Adipose tissue (tissue), 3 donors: ENCODE data around the gene KCNH4. TPM values are rescaled to one million over a fixed set of nuclear protein-coding genes. Genes with fewer than 3 reads are reported as not detected.
"Not testable (repeated sequence)": the region's sequence is repeated elsewhere in the genome, so short reads cannot be mapped to it uniquely, and the experiment has no call there.

Source experiments
- H3K27ac ChIP-seq: one replicate; pipeline ENCODE4 v1.5.1; 2013; ENCODE audit warnings: low read depth, low read length
- WGBS, 3 donors: extraction: QIAGEN DNeasy Blood & Tissue Kit; methylation state at CpG; one replicate each; pipeline ENCODE4 v1.1.7; 2013; 5-methylcytosine and 5-hydroxymethylcytosine counted together
- polyA plus RNA-seq, 3 donors: library from polyadenylated mRNA; stranded (reverse); fragments of 200-250 nt; gene quantifications; one replicate each; pipeline ENCODE4 v1.2.3, GENCODE V29; 2013
- donor health status: healthy with polysubstance abuse.
- donor health status: Bipolar disorder and iron deficiency.
- donor health status: healthy.

KCNH4 gene
- polyA plus RNA-seq, 3 donors = 0.06 to 0.56 (median 0.19) TPM

GRCh38 chr17:42199416-42200011, 18.6 kb upstream of the KCNH4 start:
- WGBS, 3 donors = 74 to 88% (median 78%) methylated on average over 12 of the region's 12 CpGs
- no peak overlapping the region for H3K27ac ChIP-seq

GRCh38 chr17:42198897-42199296, 18.0 kb upstream of the KCNH4 start:
- no peak overlapping the region for H3K27ac ChIP-seq
- 47 to 72% (median 56%) methylated on average over 4 of the region's 4 CpGs for WGBS, 3 donors

- WGBS, 3 donors = 93 to 95% (median 94%) methylated on average over 8 of the region's 8 CpGs
These were observed 16.7 kb upstream of the KCNH4 start for GRCh38 chr17:42197564-42198156.

GRCh38 chr17:42193969-42194899, 13.3 kb upstream of the KCNH4 start, which contains the start of gene GHDC:
GHDC (minus strand) TSS chr17:42194494; CDS start chr17:42193581, 913 bp downstream.
- no peak within 1 kb of the TSS for H3K27ac ChIP-seq
- 18 to 23% (median 20%) methylated on average over 24 of the region's 24 CpGs for WGBS, 3 donors

More at GRCh38 chr17:42197564-42198156, 16.7 kb upstream of the KCNH4 start:
- H3K27ac ChIP-seq = no peak overlapping the region

- H3K27ac ChIP-seq = no peak overlapping the region
- WGBS, 3 donors = 68 to 76% (median 72%) methylated on average over 12 of the region's 12 CpGs
These were observed 12.4 kb upstream of the KCNH4 start for GRCh38 chr17:42193216-42193968.

GRCh38 chr17:42192189-42193126, 11.5 kb upstream of the KCNH4 start:
- H3K27ac ChIP-seq = no peak overlapping the region
- 87 to 92% (median 89%) methylated on average over 23 of the region's 23 CpGs for WGBS, 3 donors

GRCh38 chr17:42191275-42191608, 10.3 kb upstream of the KCNH4 start:
- no peak overlapping the region for H3K27ac ChIP-seq
- WGBS, 3 donors = 92 to 95% (median 93%) methylated on average over 5 of the region's 5 CpGs

- H3K27ac ChIP-seq = no peak overlapping the region
- WGBS, 3 donors = 85 to 90% (median 89%) methylated on average over 17 of the region's 17 CpGs
These were observed 9.7 kb upstream of the KCNH4 start for GRCh38 chr17:42190491-42191274.

GRCh38 chr17:42189651-42189965, 8.7 kb upstream of the KCNH4 start:
- 80 to 91% (median 91%) methylated on average over 8 to 11 of the region's 11 CpGs for WGBS, 3 donors

GRCh38 chr17:42188749-42189650, 8.1 kb upstream of the KCNH4 start:
- WGBS, 3 donors = 64 to 80% (median 70%) methylated on average over 19 of the region's 19 CpGs
- no peak overlapping the region for H3K27ac ChIP-seq

More at GRCh38 chr17:42189651-42189965, 8.7 kb upstream of the KCNH4 start:
- no peak overlapping the region for H3K27ac ChIP-seq

- 69 to 82% (median 74%) methylated on average over 2 of the region's 2 CpGs for WGBS, 3 donors
- no peak overlapping the region for H3K27ac ChIP-seq
These were observed 6.9 kb upstream of the KCNH4 start for GRCh38 chr17:42187833-42188232.

GRCh38 chr17:42186191-42186590, 5.2 kb upstream of the KCNH4 start:
- not testable (repeated sequence) for H3K27ac ChIP-seq
- WGBS, 3 donors = 66 to 88% (median 70%) methylated on average over 4 to 5 of the region's 5 CpGs

- no peak overlapping the region for H3K27ac ChIP-seq
- 78 to 84% (median 83%) methylated on average over 7 of the region's 7 CpGs for WGBS, 3 donors
These were observed 4.6 kb upstream of the KCNH4 start for GRCh38 chr17:42185621-42185930.

GRCh38 chr17:42184713-42185620, 4.0 kb upstream of the KCNH4 start, which contains the start of gene HCRT:
HCRT (minus strand) TSS chr17:42185452; CDS start chr17:42185365, 87 bp downstream.
- no peak within 1 kb of the TSS for H3K27ac ChIP-seq
- WGBS, 3 donors = 82 to 83% (median 83%) methylated on average over 11 of the region's 11 CpGs
